ENCODE data around the gene ATF7IP. TPM values are rescaled to one million over a fixed set of nuclear protein-coding genes. Genes with fewer than 3 reads are reported as not detected.

Gene ATF7IP
- total RNA-seq, 1 experiment from 2014 or later, result 100 TPM

DNA sequence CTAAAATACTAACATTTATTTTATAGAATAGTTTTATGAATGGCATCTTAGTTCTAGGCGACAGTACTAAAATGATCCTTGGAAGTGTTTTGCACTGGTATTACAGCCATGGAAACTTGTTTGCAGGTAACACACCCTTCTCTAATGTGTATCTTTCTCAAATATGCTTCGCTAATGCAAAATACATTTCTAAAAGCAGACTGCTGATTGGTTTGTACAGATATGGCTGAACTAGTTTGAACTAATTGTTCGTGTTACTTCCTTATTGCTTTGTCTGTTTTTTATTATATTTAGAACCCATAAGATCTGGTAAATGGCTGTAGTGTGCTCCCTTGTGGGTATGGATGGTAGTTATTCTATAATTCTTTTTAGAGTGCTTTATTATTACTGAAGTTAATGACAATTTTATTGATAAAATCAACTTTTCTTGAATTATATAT lies 53.0 kb downstream of the ATF7IP start:
- peak overlapping the region; percentile 34 for H3K4me3 ChIP-seq (ENCODE audit: low read depth, low read length, poor library complexity, severe bottlenecking)
- no TSS peak for BruUV-seq (replicated peaks)
- peak; percentile 70 for DNase-seq (ENCODE audit: low spot score)

DNA sequence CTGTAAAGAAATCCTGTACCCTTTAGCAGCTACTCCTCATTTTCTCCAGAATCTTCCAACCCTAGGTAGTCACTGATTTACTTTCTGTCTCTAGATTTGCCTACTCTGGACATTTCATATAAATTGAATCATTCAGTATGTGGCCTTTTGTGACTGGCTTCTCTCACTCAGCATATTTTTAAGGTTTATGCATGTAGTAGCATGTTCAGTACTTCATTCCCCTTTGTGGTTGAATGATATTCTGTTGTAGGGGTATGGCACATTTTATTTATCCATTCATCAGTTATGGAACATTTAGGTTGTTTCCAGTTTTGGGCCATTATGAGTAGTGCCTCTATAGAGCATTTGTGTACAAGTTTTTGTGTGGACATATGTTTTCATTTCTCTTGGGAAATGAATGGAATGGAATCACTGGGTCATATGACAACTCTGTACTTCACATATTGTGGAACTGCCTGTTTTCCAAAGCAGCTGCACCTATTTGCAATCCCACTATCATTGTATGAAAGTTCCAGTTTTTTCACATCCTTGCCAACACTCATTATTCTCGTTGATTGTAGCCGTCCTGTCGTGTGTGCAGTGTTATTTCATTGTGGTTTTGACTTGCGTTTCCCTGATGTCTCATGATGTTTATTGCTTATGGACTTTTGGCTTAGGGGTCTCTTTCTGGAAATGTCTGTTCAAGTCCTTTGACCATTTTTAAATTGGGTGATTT lies 57.2 kb downstream of the ATF7IP start:
- BruUV-seq (replicated peaks), result no TSS peak
- POLR2A ChIA-PET (ENCODE audit: low non-redundant PET), result no interaction called here

More for the DNA sequence above, 53.0 kb downstream of the ATF7IP start:
- Histone ChIP-seq H3K36me3 (ENCODE audit: insufficient read depth, low read length, poor library complexity, severe bottlenecking) (peaks cover 16% of the 10 kb centered on the region), H3K9me3 (ENCODE audit: low read depth, low read length, poor library complexity, severe bottlenecking) (peaks cover 19% of the 10 kb centered on the region), H3K27me3 (replicated peaks; ENCODE audit: insufficient read depth, low read depth, low read length, poor library complexity) (no peaks in the 10 kb centered on the region), H3K27ac (ENCODE audit: low read depth, low read length, poor library complexity, severe bottlenecking) (peak overlapping the region; percentile 78), H3K4me1 (ENCODE audit: insufficient read depth, low read length, poor library complexity, severe bottlenecking) (peaks cover 50% of the 10 kb centered on the region)
- POLR2A ChIA-PET (ENCODE audit: low non-redundant PET), result interaction anchor here (0.7 kb wide), 1 partner anchor 1682 kb away, joined by 3 read pairs; no protein-coding TSS in a partner anchor
- TF ChIP-seq, protein P1, sequence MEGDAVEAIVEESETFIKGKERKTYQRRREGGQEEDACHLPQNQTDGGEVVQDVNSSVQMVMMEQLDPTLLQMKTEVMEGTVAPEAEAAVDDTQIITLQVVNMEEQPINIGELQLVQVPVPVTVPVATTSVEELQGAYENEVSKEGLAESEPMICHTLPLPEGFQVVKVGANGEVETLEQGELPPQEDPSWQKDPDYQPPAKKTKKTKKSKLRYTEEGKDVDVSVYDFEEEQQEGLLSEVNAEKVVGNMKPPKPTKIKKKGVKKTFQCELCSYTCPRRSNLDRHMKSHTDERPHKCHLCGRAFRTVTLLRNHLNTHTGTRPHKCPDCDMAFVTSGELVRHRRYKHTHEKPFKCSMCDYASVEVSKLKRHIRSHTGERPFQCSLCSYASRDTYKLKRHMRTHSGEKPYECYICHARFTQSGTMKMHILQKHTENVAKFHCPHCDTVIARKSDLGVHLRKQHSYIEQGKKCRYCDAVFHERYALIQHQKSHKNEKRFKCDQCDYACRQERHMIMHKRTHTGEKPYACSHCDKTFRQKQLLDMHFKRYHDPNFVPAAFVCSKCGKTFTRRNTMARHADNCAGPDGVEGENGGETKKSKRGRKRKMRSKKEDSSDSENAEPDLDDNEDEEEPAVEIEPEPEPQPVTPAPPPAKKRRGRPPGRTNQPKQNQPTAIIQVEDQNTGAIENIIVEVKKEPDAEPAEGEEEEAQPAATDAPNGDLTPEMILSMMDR (conservative IDR thresholded peaks at IDR 0.05; ENCODE audit: low read depth, low read length), result peak; percentile 58
- no peak for TF ChIP-seq EZH2 (IDR thresholded peaks at IDR 0.05; ENCODE audit: borderline replicate concordance, low read depth, low read length, poor library complexity, severe bottlenecking)
- CTCF ChIA-PET, result interaction anchor here (2.2 kb wide), 1 partner anchor 180 kb away, joined by 15 read pairs; no protein-coding TSS in a partner anchor
- intact Hi-C loops (cut with micrococcal nuclease; ENCODE audit: unreplicated experiment), result loop anchor here (1.0 kb wide), 2 partner anchors 162 to 178 kb away; no protein-coding TSS in a partner anchor

DNA sequence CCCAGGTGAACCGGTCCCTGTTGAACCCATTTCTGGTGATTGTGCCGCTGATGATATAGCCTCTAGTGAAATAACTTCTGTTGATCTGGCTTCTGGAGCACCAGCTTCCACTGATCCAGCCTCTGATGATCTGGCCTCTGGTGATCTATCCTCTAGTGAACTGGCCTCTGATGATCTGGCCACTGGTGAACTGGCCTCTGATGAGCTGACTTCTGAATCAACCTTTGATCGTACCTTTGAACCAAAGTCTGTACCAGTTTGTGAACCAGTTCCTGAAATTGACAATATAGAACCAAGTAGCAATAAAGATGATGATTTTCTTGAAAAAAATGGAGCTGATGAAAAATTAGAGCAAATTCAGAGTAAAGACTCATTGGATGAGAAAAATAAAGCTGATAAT lies 59.1 kb downstream of the ATF7IP start:
- Histone ChIP-seq H3K27ac (ENCODE audit: low read depth, low read length, poor library complexity, severe bottlenecking) (no peak overlapping the region), H3K27me3 (replicated peaks; ENCODE audit: insufficient read depth, low read depth, low read length, poor library complexity) (no peaks in the 10 kb centered on the region), H3K4me3 (ENCODE audit: low read depth, low read length, poor library complexity, severe bottlenecking) (no peak overlapping the region), H3K9me3 (ENCODE audit: low read depth, low read length, poor library complexity, severe bottlenecking) (peaks cover 21% of the 10 kb centered on the region), H3K36me3 (ENCODE audit: insufficient read depth, low read length, poor library complexity, severe bottlenecking) (peaks cover 46% of the 10 kb centered on the region), H3K4me1 (ENCODE audit: insufficient read depth, low read length, poor library complexity, severe bottlenecking) (no peaks in the 10 kb centered on the region)
- DNase-seq (ENCODE audit: low spot score), result no peak
- POLR2A ChIA-PET (ENCODE audit: low non-redundant PET), result no interaction called here
- intact Hi-C loops (cut with micrococcal nuclease; ENCODE audit: unreplicated experiment), result no loop called here
- no peak for TF ChIP-seq EZH2 (IDR thresholded peaks at IDR 0.05; ENCODE audit: borderline replicate concordance, low read depth, low read length, poor library complexity, severe bottlenecking)
- TF ChIP-seq, protein P1 (conservative IDR thresholded peaks at IDR 0.05; ENCODE audit: low read depth, low read length), result no peak
- TSS peak; percentile 56 for BruUV-seq (replicated peaks)
- CTCF ChIA-PET, result no interaction called here

More for the DNA sequence above, 57.2 kb downstream of the ATF7IP start:
- no peaks in the 10 kb centered on the region for H3K27me3 ChIP-seq (replicated peaks; ENCODE audit: insufficient read depth, low read depth, low read length, poor library complexity)
- intact Hi-C loops (cut with micrococcal nuclease; ENCODE audit: unreplicated experiment), result no loop called here
- H3K4me1 ChIP-seq (ENCODE audit: insufficient read depth, low read length, poor library complexity, severe bottlenecking), result peaks cover 14% of the 10 kb centered on the region
- H3K36me3 ChIP-seq (ENCODE audit: insufficient read depth, low read length, poor library complexity, severe bottlenecking), result peaks cover 39% of the 10 kb centered on the region
- H3K4me3 ChIP-seq (ENCODE audit: low read depth, low read length, poor library complexity, severe bottlenecking), result no peak overlapping the region
- peaks cover 19% of the 10 kb centered on the region for H3K9me3 ChIP-seq (ENCODE audit: low read depth, low read length, poor library complexity, severe bottlenecking)
- CTCF ChIA-PET, result no interaction called here
- no peak overlapping the region for H3K27ac ChIP-seq (ENCODE audit: low read depth, low read length, poor library complexity, severe bottlenecking)
- DNase-seq (ENCODE audit: low spot score), result no peak
- no peak for TF ChIP-seq EZH2 (IDR thresholded peaks at IDR 0.05; ENCODE audit: borderline replicate concordance, low read depth, low read length, poor library complexity, severe bottlenecking)
- TF ChIP-seq, protein P1 (conservative IDR thresholded peaks at IDR 0.05; ENCODE audit: low read depth, low read length), result no peak

Data from A673 (cell line).